Common myeloid progenitor, CD34-positive (primary cell): ENCODE data around the gene COL20A1.

ENCODE experiments used
- CTCF ChIA-PET: fragments of 350-600 bp; sonication (Branson Sonifier 250); formaldehyde crosslinking; loops from one replicate; lab custom pipeline; 2021; ENCODE audit warnings: antibody characterized with exemption; lab: Charles Lee
- POLR2A ChIA-PET: fragments of 350-600 bp; sonication (Branson Sonifier 250); formaldehyde crosslinking; loops from one replicate; lab custom pipeline; 2021; ENCODE audit warnings: antibody characterized with exemption; lab: Charles Lee
- DNase-seq, 3 donors: peaks; one replicate each; pipeline versions ENCODE4 v3.0.0 to v3.0.0-alpha.2; 2013
- H3K27ac ChIP-seq, 2 experiments: 1 replicate in 1 of 2; 2 replicates in 1 of 2; pipeline ENCODE4 v1.7.0; 2013; ENCODE audit warnings: inconsistent platforms in 2 of 2, low read length in 2 of 2, mild to moderate bottlenecking in 2 of 2, low read depth in 1 of 2, moderate library complexity in 1 of 2; ENCODE audit not compliant: severe bottlenecking in 2 of 2, insufficient read depth in 1 of 2, poor library complexity in 1 of 2
- H3K27me3 ChIP-seq, 5 experiments: replicated peaks in 2 of 5; 1 replicate in 3 of 5; 2 replicates in 2 of 5; pipeline versions ENCODE4 v1.6.1 to v1.7.0; 2013; ENCODE audit warnings: low read length in 4 of 5, mild to moderate bottlenecking in 2 of 5, moderate library complexity in 2 of 5, inconsistent platforms in 1 of 5; ENCODE audit not compliant: insufficient read depth in 5 of 5, control insufficient read depth in 4 of 5
- H3K36me3 ChIP-seq, 4 experiments: 1 replicate in 2 of 4; 2 replicates in 2 of 4; pipeline versions ENCODE4 v1.6.1 to v1.7.0; 2013; ENCODE audit warnings: low read length in 3 of 4, control low read depth in 1 of 4, mild to moderate bottlenecking in 1 of 4; ENCODE audit not compliant: control insufficient read depth in 4 of 4, insufficient read depth in 4 of 4
- H3K4me1 ChIP-seq, 4 experiments: 1 replicate in 3 of 4; 2 replicates in 1 of 4; pipeline versions ENCODE4 v1.6.1 to v1.7.1; 2013; ENCODE audit warnings: low read length in 3 of 4, mild to moderate bottlenecking in 3 of 4, control low read depth in 1 of 4, inconsistent platforms in 1 of 4, moderate library complexity in 1 of 4; ENCODE audit not compliant: control insufficient read depth in 4 of 4, insufficient read depth in 4 of 4; ENCODE audit errors: control extremely low read depth in 1 of 4
- H3K4me3 ChIP-seq, 7 experiments: 1 replicate in 4 of 7; 2 replicates in 3 of 7; pipeline versions ENCODE4 v1.5.1 to v1.7.0; 2013; ENCODE audit warnings: mild to moderate bottlenecking in 7 of 7, low read length in 6 of 7, moderate library complexity in 6 of 7, inconsistent platforms in 2 of 7, low read depth in 2 of 7, control low read depth in 1 of 7; ENCODE audit not compliant: insufficient read depth in 4 of 7, control insufficient read depth in 1 of 7; ENCODE audit errors: extremely low read depth in 1 of 7
- H3K9me3 ChIP-seq, 5 experiments: 1 replicate in 4 of 5; 2 replicates in 1 of 5; pipeline versions ENCODE4 v1.6.1 to v1.7.1; 2013; ENCODE audit warnings: low read length in 4 of 5, mild to moderate bottlenecking in 2 of 5, inconsistent platforms in 1 of 5, low read depth in 1 of 5, moderate library complexity in 1 of 5; ENCODE audit not compliant: control insufficient read depth in 4 of 5, insufficient read depth in 2 of 5; ENCODE audit errors: control extremely low read depth in 1 of 5
- WGBS: methylation state at CpG from one replicate; pipeline ENCODE4 v1.1.5; 2013; ENCODE audit not compliant: insufficient coverage; 5-methylcytosine and 5-hydroxymethylcytosine counted together

COL20A1 gene

DNA sequence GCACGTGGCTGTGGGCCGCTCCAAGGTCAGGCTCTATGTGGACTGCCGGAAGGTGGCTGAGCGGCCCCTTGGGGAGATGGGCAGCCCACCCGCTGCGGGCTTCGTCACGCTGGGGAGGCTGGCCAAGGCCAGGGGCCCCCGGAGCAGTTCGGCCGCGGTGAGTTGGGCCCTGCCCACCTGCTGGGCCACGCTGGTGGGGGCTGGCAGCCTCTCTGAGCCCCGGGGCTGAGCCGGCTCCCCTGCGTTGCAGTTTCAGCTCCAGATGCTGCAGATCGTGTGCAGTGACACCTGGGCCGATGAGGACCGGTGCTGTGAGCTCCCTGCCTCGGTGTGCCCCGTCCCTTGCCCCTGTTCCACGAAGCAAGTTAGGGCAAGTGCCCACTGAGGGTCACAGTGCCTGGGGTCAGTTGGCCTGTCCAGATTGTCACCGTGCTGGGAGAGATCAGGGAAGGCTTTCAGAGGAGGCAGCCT lies 27.1 kb downstream of the COL20A1 start:
- no peak overlapping the region for H3K27ac ChIP-seq
- POLR2A ChIA-PET: no interaction called here
- H3K4me1 ChIP-seq: no peaks in the 10 kb centered on the region
- peaks cover 3 to 44% (median 8%) of the 10 kb centered on the region in 5 experiments for H3K27me3 ChIP-seq
- 95% methylated on average over 15 of the region's 23 CpGs for WGBS
- H3K9me3 ChIP-seq: no peaks in the 10 kb centered on the region
- CTCF ChIA-PET: interaction anchor here (0.8 kb wide), 1 partner anchor 9 kb away, joined by 3 read pairs; no protein-coding TSS in a partner anchor
- no peaks in the 10 kb centered on the region for H3K36me3 ChIP-seq
- DNase-seq: no peak
- H3K4me3 ChIP-seq: no peak overlapping the region

DNA sequence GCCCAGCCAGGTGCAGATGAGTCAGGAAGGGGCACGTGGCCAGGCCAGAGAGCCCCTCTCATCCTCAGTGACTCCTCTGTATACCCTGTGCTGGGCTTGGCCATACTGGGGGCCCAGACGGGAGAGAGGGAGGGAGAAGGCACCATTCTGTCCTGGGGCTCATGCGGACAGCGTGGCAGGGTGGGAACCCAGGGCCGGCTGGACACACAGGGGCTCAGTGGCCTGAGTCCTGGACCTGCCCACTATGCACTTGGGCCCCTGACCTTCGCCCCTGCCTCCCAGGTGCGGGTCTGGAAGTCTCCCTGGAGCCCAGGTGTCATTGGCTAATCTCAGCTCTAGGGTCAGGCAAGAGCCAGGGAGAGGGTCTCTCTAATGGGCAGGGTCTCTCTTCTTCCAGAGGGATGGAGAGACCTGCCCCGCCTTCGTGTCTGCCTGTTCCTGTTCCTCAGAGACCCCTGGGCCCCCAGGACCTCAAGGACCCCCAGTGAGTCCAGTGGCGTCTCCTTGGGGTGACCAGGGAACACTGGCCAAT lies 27.7 kb downstream of the COL20A1 start:
- H3K4me1 ChIP-seq: no peaks in the 10 kb centered on the region
- H3K27ac ChIP-seq: no peak overlapping the region
- DNase-seq: no peak
- ChIA-PET POLR2A (no interaction called here), CTCF (no interaction called here)
- WGBS: 95% methylated on average over 6 of the region's 10 CpGs
- H3K27me3 ChIP-seq: peaks cover 3 to 45% (median 8%) of the 10 kb centered on the region in 5 experiments
- no peaks in the 10 kb centered on the region for H3K9me3 ChIP-seq
- no peaks in the 10 kb centered on the region for H3K36me3 ChIP-seq
- H3K4me3 ChIP-seq: no peak overlapping the region

GRCh38 chr20:63321148-63321831 lies 28.3 kb downstream of the COL20A1 start:
- Histone ChIP-seq H3K4me1 (no peaks in the 10 kb centered on the region), H3K9me3 (no peaks in the 10 kb centered on the region), H3K27me3 (peaks cover 3 to 45% (median 8%) of the 10 kb centered on the region in 5 experiments), H3K36me3 (no peaks in the 10 kb centered on the region), H3K27ac (no peak overlapping the region), H3K4me3 (no peak overlapping the region)
- CTCF ChIA-PET: interaction anchor here (1.5 kb wide), 1 partner anchor 12 kb away, joined by 6 read pairs; no protein-coding TSS in a partner anchor
- POLR2A ChIA-PET: no interaction called here
- 84% methylated on average over 16 of the region's 20 CpGs for WGBS
- no peak for DNase-seq

GRCh38 chr20:63322146-63322932 lies 29.4 kb downstream of the COL20A1 start:
- POLR2A ChIA-PET: no interaction called here
- 75% methylated on average over 33 of the region's 34 CpGs for WGBS
- no peak overlapping the region for H3K27ac ChIP-seq
- no peaks in the 10 kb centered on the region for H3K9me3 ChIP-seq
- no peak overlapping the region for H3K4me3 ChIP-seq
- H3K4me1 ChIP-seq: no peaks in the 10 kb centered on the region
- H3K36me3 ChIP-seq: no peaks in the 10 kb centered on the region
- no peak for DNase-seq
- peaks cover 3 to 45% (median 8%) of the 10 kb centered on the region in 5 experiments for H3K27me3 ChIP-seq
- CTCF ChIA-PET: interaction anchor here (1.5 kb wide), 1 partner anchor 13 kb away, joined by 6 read pairs; no protein-coding TSS in a partner anchor

DNA sequence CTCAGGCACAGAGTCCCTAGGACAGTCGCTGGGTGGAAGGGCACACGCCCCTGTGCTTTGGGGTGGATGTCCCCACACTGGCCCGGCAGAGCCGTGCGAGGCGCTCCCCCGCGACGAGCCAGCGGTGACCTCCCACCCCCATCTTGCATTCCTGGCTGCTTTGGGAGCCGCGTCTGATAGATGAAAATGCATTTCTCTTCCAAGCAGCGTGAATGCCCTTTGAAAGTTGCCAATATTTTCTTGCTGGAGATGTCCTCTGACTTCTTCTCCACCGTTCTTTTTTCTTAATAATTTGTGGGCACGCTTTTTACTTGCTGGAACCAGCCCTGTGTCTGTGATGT lies 29.9 kb downstream of the COL20A1 start:
- POLR2A ChIA-PET: no interaction called here
- WGBS: 67% methylated on average over 12 of the region's 15 CpGs

GRCh38 chr20:63323357-63323981 lies 30.5 kb downstream of the COL20A1 start:
- POLR2A ChIA-PET: no interaction called here
- DNase-seq: no peak
- peaks cover 3 to 45% (median 8%) of the 10 kb centered on the region in 5 experiments for H3K27me3 ChIP-seq
- H3K9me3 ChIP-seq: no peaks in the 10 kb centered on the region
- H3K36me3 ChIP-seq: no peaks in the 10 kb centered on the region
- CTCF ChIA-PET: no interaction called here
- H3K4me1 ChIP-seq: no peaks in the 10 kb centered on the region
- no peak overlapping the region for H3K4me3 ChIP-seq
- 79% methylated on average over 15 of the region's 18 CpGs for WGBS
- H3K27ac ChIP-seq: no peak overlapping the region

More for the DNA sequence above, 29.9 kb downstream of the COL20A1 start:
- Histone ChIP-seq H3K9me3 (no peaks in the 10 kb centered on the region), H3K27me3 (peaks cover 3 to 45% (median 8%) of the 10 kb centered on the region in 5 experiments), H3K4me1 (no peaks in the 10 kb centered on the region), H3K27ac (no peak overlapping the region), H3K4me3 (no peak overlapping the region), H3K36me3 (no peaks in the 10 kb centered on the region)
- DNase-seq: no peak
- CTCF ChIA-PET: no interaction called here
